HG02571 (cell line): Measurements from ENCODE around the gene RARRES1.
"Not testable (repeated sequence)": the region's sequence is repeated elsewhere in the genome, so short reads cannot be mapped to it uniquely, and the experiment has no call there.

ENCODE experiments used
- ATAC-seq: cut with Tn5 transposase; IDR thresholded peaks from one replicate; pipeline ENCODE4 v1.9.1; 2021; ENCODE audit warnings: mild to moderate bottlenecking, moderate library complexity; ENCODE audit not compliant: unreplicated experiment

The RARRES1 gene

GRCh38 chr3:158700559-158700958 is 31.7 kb downstream of the RARRES1 start:
- ATAC-seq: no peak

- no peak for ATAC-seq
Measured at GRCh38 chr3:158696618-158697017, 35.6 kb downstream of the RARRES1 start.

GRCh38 chr3:158693866-158694456 is 38.3 kb downstream of the RARRES1 start:
- not testable (repeated sequence) for ATAC-seq

- ATAC-seq: no peak
Measured at GRCh38 chr3:158685159-158685558, 47.1 kb downstream of the RARRES1 start.

- ATAC-seq: no peak
Measured at GRCh38 chr3:158683230-158683962, 48.9 kb downstream of the RARRES1 start.

- no peak for ATAC-seq
Measured at GRCh38 chr3:158680861-158681260, 51.4 kb downstream of the RARRES1 start.

- ATAC-seq: no peak
Measured at GRCh38 chr3:158679547-158680000, 52.7 kb downstream of the RARRES1 start.

GRCh38 chr3:158678687-158679086 is 53.6 kb downstream of the RARRES1 start:
- no peak for ATAC-seq

GRCh38 chr3:158672215-158673176 is 59.8 kb downstream of the RARRES1 start, which contains the start of gene LXN:
Gene LXN, minus strand, starts transcription at chr3:158672648. Its CDS starts 170 bp downstream, at chr3:158672478.
- peak; percentile 100 for ATAC-seq

- ATAC-seq: peak; percentile 8
Measured at GRCh38 chr3:158671821-158672214, 60.4 kb downstream of the RARRES1 start.

- no peak for ATAC-seq
Measured at GRCh38 chr3:158668506-158668905, 63.8 kb downstream of the RARRES1 start.

GRCh38 chr3:158666416-158666815 is 65.8 kb downstream of the RARRES1 start:
- no peak for ATAC-seq

GRCh38 chr3:158663832-158664231 is 68.4 kb downstream of the RARRES1 start:
- no peak for ATAC-seq

- no peak for ATAC-seq
Measured at GRCh38 chr3:158663246-158663645, 69.0 kb downstream of the RARRES1 start.

GRCh38 chr3:158660711-158661110 is 71.5 kb downstream of the RARRES1 start:
- ATAC-seq: no peak

GRCh38 chr3:158659454-158660237 is 72.6 kb downstream of the RARRES1 start:
- ATAC-seq: peak; percentile 87

GRCh38 chr3:158658889-158659288 is 73.4 kb downstream of the RARRES1 start:
- no peak for ATAC-seq

- no peak for ATAC-seq
Measured at GRCh38 chr3:158652463-158652862, 79.8 kb downstream of the RARRES1 start.

- ATAC-seq: no peak
Measured at GRCh38 chr3:158651192-158651591, 81.1 kb downstream of the RARRES1 start.

- ATAC-seq: no peak
Measured at GRCh38 chr3:158649791-158650190, 82.5 kb downstream of the RARRES1 start.
